Measurements from ENCODE around the gene CDK16. TPM values are rescaled to one million over a fixed set of nuclear protein-coding genes. Genes with fewer than 3 reads are reported as not detected.

Gene CDK16
- total and polyA plus RNA-seq, 11 donors: 100 to 209 (median 142) TPM

GRCh38 chrX:47174376-47174775 lies 44.1 kb upstream of the CDK16 start:
- peak in 1 of 5 donors; percentile 19 for DNase-seq

GRCh38 chrX:47174846-47175587 lies 43.5 kb upstream of the CDK16 start:
- Histone ChIP-seq H3K4me1 (peaks cover 0 to 13% (median 0%) of the 10 kb centered on the region in 12 donors), H3K36me3 (peaks cover 0 to 85% (median 71%) of the 10 kb centered on the region in 9 donors), H3K4me3 (no peak overlapping the region), H3K9me3 (no peaks in the 10 kb centered on the region), H3K27ac (no peak overlapping the region), H3K27me3 (peaks cover 0 to 16% (median 0%) of the 10 kb centered on the region in 9 donors)
- ATAC-seq: no peak
- intact Hi-C loops (cut with DNase I): no loop called here
- no peak for TF ChIP-seq CTCF (IDR thresholded peaks at IDR 0.05)
- TF ChIP-seq POLR2A (IDR thresholded peaks at IDR 0.05): no peak
- peak in 1 of 5 donors; percentile 5 for DNase-seq
- 82 to 88% (median 85%) methylated on average over 23 of the region's 23 CpGs for WGBS, 4 donors

More at GRCh38 chrX:47174376-47174775, 44.1 kb upstream of the CDK16 start:
- H3K27ac ChIP-seq: no peak overlapping the region
- peaks cover 0 to 13% (median 0%) of the 10 kb centered on the region in 12 donors for H3K4me1 ChIP-seq
- no peaks in the 10 kb centered on the region for H3K9me3 ChIP-seq
- TF ChIP-seq CTCF (IDR thresholded peaks at IDR 0.05) (no peak), POLR2A (IDR thresholded peaks at IDR 0.05) (no peak)
- peaks cover 0 to 80% (median 71%) of the 10 kb centered on the region in 9 donors for H3K36me3 ChIP-seq
- intact Hi-C loops (cut with DNase I): no loop called here
- no peak overlapping the region for H3K4me3 ChIP-seq
- WGBS, 4 donors: 83 to 96% (median 87%) methylated on average over 11 to 12 of the region's 12 CpGs
- ATAC-seq: no peak
- peaks cover 0 to 15% (median 0%) of the 10 kb centered on the region in 9 donors for H3K27me3 ChIP-seq

GRCh38 chrX:47175588-47175980 lies 42.9 kb upstream of the CDK16 start:
- H3K4me3 ChIP-seq: no peak overlapping the region
- DNase-seq (peak in 1 of 5 donors; percentile 18), ATAC-seq (no peak)
- no peak for TF ChIP-seq POLR2A (IDR thresholded peaks at IDR 0.05)
- no peak for TF ChIP-seq CTCF (IDR thresholded peaks at IDR 0.05)
- peaks cover 0 to 88% (median 75%) of the 10 kb centered on the region in 9 donors for H3K36me3 ChIP-seq
- intact Hi-C loops (cut with DNase I): no loop called here
- 77 to 92% (median 85%) methylated on average over 12 of the region's 12 CpGs for WGBS, 4 donors
- peaks cover 0 to 8% (median 0%) of the 10 kb centered on the region in 12 donors for H3K4me1 ChIP-seq
- peaks cover 0 to 22% (median 0%) of the 10 kb centered on the region in 9 donors for H3K27me3 ChIP-seq
- H3K27ac ChIP-seq: no peak overlapping the region
- no peaks in the 10 kb centered on the region for H3K9me3 ChIP-seq

- ATAC-seq (no peak), DNase-seq (peak in 1 of 5 donors; percentile 20)
- H3K27me3 ChIP-seq: peaks cover 0 to 24% (median 0%) of the 10 kb centered on the region in 9 donors
- intact Hi-C loops (cut with DNase I): no loop called here
- peaks cover 0 to 92% (median 77%) of the 10 kb centered on the region in 9 donors for H3K36me3 ChIP-seq
- H3K9me3 ChIP-seq: no peaks in the 10 kb centered on the region
- 81 to 93% (median 90%) methylated on average over 23 of the region's 23 CpGs for WGBS, 4 donors
- peaks cover 0 to 5% (median 0%) of the 10 kb centered on the region in 12 donors for H3K4me1 ChIP-seq
- H3K4me3 ChIP-seq: no peak overlapping the region
- no peak for TF ChIP-seq CTCF (IDR thresholded peaks at IDR 0.05)
- TF ChIP-seq POLR2A (IDR thresholded peaks at IDR 0.05): no peak
- H3K27ac ChIP-seq: no peak overlapping the region
Observed at GRCh38 chrX:47176101-47176740, 42.3 kb upstream of the CDK16 start.

All from heart left ventricle (tissue), 16 donors.